GM19455 (cell line): Measurements from ENCODE around the gene RUBCN.
"Not testable (repeated sequence)": the region's sequence is repeated elsewhere in the genome, so short reads cannot be mapped to it uniquely, and the experiment has no call there.

Source experiments
- ATAC-seq: cut with Tn5 transposase; IDR thresholded peaks from one replicate; pipeline ENCODE4 v1.9.1; 2021; ENCODE audit not compliant: unreplicated experiment

RUBCN gene

DNA sequence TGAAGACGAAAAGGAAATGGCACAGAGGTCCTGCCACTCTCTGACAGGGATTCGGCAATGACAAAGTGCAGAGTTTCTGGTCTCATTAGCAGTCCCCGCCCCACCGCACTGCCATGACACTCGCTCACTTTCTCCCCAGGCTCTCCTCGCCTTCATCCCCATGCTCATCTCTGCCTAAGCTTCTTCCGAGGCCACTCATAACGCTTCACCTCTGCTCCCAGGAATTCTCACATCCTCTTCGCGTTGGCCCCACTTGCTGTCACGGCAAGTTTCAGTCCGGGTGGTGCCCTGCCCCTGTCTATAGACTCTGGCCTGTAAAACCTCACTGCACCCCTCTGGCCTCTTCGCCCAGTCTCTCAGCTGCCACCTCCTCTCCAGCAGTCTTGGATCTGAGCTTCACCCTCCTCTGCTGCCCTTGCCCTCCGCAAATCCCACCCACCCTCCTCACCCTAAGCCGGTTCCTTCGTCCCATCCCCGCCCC lies 654 bp downstream of the RUBCN start:
- ATAC-seq, result no peak

DNA sequence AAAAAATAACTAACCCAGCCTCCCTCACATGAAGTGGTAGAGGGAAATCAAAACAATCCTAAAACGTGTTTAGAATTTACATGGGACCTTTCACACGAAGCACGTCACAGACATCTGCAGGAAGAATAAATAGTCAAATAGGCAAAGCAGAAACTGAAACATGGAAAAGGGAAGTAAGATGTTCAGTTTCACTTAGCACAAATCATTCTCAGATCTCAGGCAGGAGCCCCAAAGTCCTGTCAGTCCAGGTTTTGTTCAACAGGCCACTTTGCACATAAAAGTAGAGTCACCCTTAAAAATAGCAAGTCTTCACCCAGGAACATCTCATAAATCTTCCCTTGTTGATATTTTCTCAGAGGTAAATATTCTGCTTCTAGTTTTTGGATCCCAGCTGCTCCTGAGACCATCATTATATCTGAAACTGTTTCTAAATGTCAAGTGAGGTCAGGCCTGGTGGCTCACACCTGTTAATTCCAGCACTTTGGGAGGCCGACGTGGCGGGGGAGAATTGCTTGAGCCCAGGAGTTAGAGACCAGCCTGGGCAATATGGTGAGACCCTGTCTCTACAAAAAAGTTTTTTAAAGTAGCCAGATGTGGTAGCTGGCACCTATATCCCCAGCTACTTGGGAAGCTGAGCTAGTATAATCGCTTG lies 1.9 kb downstream of the RUBCN start:
- peak; percentile 38 for ATAC-seq

DNA sequence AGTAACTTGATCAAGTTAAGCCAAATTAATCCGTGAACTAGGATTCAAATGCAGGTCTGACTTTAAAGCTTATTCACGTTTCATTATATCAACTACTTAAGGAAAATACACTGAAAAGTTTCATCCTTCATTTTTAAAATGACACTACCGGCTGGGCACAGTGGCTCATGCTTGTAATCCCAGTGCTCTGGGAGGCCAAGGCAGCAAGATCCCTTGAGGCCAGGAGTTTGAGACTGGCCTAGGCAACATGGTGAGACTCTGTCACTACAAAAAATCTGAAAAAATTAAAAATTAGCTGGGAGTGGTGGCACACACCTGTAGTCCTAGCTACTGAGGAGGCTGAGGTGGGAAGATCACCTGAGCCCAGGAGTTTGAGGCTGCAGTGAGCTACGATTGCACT lies 3.7 kb downstream of the RUBCN start:
- ATAC-seq, result no peak

DNA sequence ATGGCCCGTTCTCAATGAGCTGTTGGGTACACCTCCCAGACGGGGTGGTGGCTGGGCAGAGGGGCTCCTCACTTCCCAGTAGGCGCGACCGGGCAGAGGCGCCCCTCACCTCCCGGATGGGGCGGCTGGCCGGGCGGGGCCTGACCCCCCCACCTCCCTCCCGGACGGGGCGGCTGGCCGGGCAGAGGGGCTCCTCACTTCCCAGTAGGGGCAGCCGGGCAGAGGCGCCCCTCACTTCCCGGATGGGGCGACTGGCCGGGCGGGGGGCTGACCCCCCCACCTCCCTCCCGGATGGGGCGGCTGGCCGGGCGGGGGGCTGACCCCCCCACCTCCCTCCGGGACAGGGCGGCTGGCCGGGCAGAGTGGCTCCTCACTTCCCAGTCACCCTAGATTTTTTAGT lies 5.2 kb downstream of the RUBCN start:
- not testable (repeated sequence) for ATAC-seq

DNA sequence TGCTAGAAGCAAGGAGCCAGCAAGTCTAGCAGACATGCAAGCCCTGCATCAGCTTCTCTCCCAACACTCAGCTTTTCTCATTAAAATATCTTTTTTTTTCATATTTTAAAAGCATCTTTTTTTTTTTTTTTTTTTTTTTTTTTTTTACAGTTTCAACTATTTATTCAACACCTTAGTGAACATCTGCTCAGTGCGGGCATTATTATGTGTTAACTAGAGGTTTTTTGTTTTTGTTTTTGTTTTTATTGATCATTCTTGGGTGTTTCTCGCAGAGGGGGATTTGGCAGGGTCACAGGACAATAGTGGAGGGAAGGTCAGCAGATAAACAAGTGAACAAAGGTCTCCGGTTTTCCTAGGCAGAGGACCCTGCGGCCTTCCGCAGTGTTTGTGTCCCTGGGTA lies 5.9 kb downstream of the RUBCN start:
- ATAC-seq, result not testable (repeated sequence)

DNA sequence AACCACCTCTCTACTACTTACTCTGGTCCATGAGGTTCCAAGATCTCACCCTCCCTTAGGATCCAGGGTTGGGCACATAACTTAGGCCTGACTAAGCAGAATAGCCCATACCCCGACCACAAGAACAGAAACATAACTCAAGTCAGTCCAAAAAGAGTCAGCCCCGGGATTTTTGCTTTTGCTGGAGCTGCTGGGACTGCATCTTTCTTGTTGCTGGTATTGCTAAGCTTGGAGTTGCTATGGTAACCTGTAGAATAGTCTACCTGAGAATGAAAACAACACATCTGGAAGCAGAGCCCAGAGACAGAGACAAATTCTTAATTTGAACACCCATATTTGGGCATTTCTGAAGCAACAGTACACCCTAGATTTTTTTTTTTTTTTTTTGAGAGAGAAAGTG lies 6.5 kb downstream of the RUBCN start:
- no peak for ATAC-seq

DNA sequence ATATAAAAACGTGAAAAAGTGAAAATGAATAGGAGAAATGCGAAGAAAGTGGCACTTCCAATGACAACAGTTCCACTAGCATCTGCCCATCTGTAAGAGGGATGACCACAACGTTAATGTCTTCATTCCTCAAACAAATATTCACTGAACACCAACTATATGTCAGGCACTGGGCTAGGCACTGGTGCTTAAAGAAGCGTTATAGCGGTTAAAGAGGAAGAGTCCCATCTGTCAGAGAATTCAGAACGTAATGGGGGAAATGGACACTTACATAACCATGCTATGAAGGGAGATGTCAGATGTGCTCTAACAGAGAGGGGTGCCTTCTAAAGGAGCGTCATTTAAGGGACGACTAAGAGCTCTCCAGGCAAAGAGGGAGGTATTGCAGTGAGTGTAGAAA lies 8.2 kb downstream of the RUBCN start:
- no peak for ATAC-seq

DNA sequence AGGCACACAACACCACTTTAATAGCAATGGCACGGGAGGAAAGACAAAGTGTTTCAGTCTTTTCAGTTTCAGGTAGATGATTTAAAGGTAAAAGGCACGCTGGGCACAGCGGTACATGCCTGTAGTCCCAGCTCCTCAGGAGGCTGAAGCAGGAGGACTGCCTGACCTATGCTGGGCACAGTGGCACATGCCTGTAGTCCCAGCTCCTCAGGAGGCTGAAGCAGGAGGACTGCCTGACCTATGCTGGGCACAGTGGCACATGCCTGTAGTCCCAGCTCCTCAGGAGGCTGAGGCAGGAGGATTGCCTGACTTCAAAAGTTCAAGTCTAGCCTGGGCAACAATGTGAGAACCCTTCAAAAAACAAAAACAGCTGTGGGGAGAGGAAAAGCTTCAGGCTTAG lies 8.8 kb downstream of the RUBCN start:
- not testable (repeated sequence) for ATAC-seq

DNA sequence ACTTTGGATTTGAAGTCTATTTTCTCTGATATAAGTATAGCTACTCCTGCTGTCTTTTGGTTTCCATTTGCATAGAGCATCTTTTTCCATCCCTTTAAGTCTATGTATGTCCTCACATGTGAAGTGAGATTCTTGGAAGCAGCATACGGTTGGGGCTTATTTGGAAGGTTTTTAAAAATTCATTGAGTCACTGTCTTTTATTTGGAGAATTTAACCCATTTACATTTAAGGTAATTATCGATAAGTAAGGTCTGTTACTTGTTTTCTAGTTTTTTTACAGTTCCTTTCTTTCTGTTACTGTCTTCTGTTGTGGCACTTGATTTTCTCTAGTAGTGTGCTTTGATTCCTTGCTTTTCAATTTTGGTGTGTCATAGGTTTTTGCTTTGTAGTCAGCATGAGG lies 14.0 kb downstream of the RUBCN start:
- no peak for ATAC-seq

DNA sequence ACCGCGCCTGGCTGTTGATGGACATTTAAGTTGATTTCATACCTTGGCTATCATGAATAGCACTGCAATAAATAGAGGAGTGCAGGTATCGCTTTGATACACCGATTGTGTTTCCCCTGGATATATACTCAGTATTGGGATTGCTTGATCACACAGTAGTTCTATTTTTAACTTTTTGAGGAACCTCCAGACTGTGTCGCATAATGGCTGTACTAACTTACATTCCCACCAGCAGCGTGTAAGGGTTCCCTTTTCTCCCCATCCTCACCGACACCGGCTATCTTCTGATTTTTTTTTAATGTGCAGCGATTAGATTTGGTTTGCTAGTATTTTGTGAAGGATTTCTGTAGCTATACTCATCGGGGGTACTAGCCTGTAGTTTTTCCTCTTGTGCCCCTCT lies 16.0 kb downstream of the RUBCN start:
- ATAC-seq, result no peak

DNA sequence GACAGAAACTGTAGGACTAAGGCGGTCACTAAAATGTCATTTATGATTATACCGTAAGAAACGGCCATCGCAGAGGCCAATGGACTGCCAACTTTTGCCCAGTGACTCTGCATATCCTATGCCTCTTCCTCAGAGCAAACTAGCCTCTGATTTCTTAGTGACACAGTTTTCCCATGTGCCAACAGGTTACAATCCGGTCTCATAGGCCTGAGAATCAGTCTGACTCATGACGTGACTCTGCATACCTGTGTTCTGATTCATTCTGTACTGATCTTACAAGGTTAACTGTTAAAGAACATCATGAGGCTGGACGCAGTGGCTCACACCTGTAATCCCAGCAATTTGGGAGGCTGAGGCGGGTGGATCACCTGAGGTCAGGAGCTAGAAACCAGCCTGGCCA lies 17.8 kb downstream of the RUBCN start:
- no peak for ATAC-seq

DNA sequence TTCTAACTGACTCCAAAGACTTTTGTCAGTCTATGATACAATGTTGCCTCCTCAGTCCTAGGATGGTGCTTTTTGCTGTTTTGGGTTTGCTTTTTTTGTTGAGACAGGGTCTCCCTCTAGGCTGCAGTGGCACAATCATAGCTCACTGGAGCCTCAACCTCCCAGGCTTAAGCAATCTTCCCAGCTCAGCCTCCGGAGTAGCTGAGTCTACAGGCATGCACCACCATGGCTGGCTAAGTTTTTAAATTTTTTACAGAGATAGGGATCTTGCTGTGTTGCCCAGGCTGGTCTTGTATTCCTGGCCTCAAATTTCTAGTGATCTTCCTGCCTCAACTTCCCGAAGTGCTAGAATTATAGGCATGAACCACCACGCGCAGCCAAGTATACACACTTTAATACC lies 22.5 kb downstream of the RUBCN start:
- no peak for ATAC-seq

DNA sequence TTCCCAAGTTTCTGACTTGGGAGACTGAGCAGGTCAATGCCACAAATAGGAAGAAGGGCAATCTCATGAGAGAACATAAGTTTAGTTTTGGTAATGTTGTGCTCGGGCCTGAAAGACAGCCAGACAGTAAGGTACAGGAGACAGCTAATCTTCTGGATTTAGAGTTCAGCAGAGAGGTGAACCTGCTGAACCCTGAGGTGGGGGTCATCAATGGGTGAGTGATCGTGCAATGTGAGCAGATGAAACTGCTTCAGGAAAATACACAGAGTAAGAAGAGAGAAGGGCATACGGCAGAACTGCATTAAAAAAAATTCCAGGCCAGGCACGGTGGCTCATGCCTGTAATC lies 23.3 kb downstream of the RUBCN start:
- ATAC-seq, result peak; percentile 8

DNA sequence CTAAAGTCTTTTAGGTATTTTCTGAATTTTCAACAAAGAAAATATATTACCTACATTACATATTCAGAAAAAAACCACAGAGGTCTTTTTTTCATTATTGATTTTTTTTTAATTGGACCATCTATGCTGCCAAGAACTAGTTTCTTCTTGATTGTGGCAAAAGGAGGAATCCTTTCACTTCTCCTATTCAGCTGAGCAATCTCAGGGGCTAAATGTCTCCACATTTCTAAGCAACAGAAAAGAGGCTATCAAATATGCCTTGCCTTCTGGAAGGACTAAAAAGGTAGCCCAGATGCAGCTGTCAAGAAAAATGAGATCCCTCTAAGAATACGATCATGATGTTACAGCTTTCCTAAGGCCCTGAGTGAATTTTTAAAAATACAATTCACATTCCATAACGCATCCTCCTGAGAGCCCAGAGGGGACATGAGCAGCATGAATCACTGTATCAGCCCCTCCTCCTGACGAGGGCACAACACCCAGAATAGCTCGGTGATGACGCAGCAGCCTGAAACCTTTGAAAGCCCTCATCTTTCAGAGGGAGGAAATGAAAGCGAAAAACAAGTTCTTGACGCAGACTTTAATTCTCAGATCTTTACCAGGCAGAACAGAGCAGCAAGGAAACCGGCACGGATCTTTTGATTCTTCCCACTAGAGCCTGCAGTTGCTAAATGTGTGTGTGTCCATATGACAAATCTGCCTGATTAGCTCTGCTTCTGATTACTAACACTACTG lies 24.6 kb downstream of the RUBCN start:
- peak; percentile 89 for ATAC-seq

DNA sequence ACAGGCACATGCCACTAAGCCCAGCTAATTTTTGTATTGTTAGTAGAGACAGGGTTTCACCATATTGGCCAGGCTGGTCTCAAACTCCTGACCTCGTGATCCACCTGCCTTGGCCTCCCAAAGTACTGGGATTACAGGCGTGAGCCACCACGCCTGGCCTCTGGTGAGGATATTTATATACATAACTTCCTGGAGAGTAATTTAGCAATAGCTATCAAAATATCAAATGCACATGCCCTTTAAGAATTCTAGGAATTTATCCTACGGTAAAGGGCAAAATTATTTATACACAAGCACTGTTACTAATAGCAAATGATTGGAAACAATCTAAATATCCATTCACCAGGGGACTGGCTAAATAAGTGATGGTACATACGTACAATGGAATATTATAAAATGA lies 25.7 kb downstream of the RUBCN start:
- not testable (repeated sequence) for ATAC-seq

DNA sequence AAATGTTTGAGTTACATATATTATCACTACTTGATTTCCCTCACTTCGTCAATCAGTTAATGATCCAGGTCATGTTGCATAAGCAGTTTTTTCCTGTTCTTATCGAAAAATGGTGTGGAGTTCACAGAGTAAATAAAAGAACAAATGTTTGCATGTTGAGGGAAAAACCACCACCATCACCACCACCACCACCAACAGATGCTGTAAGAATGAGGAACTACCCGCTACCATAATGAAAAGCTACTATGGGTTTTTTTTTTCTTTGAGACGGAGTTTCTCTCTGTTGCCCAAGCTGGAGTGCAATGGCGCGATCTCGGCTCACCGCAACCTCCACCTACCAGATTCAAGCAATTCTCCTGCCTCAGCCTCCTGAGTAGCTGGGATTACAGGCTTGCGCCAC lies 27.6 kb downstream of the RUBCN start:
- ATAC-seq, result no peak

DNA sequence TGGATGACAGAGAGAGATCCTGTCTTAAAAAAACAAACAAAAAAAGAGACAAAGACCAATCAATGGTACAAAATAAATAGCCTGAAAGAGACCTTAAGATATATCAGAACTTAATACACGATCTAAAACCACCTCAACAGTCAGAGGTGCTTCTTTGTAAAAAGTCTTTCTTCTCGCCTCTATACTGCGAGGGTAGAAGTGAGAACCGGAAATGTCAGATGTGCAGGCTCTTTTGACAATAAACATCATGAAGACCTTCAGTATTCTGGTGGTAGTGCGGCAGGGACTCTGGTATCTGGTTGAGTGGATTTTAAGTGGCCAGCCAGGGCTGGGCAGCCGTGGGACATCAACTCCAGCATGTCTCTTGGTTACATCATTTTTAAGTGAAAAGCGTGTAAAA lies 30.0 kb downstream of the RUBCN start:
- ATAC-seq, result no peak

DNA sequence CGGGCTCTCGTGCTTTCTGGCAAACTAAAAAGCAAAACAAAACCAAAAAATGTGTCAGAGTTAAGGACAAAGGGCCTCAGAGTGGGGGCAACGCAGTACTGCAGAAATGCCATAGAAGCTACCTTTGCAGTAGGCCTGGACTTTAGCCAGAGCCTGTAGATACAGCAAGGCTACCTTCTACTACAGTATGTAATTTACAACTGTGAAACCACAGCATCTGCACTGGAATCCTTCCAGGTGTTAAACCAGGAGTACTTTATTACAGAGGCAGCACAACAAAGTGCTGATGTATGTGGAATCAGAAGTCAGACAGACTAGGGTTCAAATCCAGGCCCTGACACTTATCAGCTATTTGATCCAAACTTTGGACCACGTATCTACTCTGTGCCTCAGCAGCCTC lies 34.9 kb downstream of the RUBCN start:
- ATAC-seq, result no peak

DNA sequence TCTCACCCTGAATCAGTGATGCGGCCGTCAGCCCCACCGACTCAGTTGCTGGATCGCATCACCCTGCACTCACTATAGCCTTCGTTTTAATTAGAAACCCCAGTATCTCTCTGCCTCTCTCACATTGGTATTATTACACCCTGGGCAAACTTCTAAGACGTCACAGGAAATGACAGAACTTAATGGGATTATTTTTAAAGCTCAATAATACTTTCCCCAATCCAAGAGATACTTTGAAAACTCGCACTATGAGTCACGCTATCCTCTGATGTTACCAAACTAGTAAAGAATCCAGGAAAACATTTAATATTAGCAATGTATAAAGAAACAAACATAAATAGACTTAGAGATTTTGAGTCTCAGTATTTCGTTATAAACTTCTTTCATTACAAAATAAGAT lies 36.6 kb downstream of the RUBCN start:
- no peak for ATAC-seq

DNA sequence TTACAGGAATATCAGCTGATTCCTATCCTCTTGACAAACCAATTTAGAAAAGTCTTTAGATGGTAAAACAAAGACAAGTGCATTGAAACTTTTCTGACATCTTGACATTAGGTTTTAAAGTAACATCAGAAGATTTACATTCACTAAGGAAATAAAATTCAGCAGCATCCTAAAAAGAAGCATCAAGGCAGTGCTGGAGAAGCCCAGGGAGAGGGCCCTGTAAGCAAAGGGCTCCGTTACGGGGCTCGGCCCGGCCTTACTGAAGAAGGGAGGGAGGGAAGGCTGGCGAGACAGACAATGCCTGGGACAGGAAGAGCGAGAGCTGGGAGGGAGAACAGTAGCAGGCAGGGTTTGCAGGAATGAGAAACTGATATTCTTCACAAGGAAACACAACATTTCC lies 39.3 kb downstream of the RUBCN start:
- no peak for ATAC-seq

DNA sequence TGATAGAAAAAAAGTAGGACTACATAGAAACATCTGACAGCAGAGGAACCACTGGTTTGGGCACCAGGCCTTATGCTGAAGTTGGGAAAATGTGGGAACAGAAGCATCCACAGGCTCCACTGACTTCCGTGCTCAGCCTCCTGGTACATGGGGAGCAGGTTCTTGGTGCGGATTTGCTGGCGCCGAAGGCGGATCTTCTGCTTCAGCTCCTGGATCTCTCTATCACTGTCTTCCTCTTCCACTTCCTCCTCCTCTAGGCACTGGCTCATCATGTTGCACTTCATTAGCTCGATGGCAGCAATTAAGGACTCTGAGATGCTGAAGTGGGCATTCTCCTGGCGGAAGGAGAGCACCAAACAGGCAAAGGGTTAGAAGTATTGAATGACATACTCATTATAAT lies 42.5 kb downstream of the RUBCN start:
- ATAC-seq, result no peak

DNA sequence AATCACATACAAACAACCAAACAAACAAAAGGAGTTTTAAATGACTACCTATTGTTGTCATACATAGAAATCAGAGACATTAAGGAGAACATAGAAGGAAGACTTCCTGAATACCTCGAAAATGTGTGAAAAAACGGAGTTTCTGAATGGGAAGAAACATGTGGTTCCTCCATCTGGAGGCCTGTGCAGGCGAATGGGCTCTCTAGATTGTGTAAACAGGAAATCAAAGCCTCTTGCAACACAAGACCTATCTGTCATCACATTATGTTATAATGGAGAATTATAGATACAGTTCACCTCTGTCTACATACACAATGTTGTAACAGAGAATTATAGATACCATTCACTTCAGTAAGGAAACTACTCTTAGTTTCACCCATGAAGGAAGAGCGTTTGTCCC lies 44.1 kb downstream of the RUBCN start:
- ATAC-seq, result no peak

DNA sequence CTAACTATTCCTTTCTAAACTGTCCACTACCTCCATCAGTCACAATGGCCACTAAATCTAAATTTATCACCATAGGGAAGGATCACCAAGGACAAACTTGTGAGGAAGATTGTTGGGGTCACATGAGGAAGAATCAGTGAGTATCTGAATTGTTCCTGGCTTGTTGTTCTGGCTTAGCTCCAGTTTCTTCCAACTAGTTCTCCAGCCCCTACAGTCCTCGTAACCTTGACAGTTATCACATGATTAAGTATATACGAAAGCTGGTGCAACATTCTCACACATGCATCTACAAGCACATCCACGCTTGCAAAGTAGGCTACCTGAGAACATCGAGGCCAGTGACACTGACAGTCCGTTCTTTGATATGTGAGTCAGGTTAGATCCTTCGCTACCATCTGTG lies 46.0 kb downstream of the RUBCN start:
- no peak for ATAC-seq
